GM12878 (cell line): ENCODE measurements around the gene CPEB3. TPM values are rescaled to one million over a fixed set of nuclear protein-coding genes. Genes with fewer than 3 reads are reported as not detected.
A peak's percentile ranks its signal among the peaks of the same experiment; 100 is the strongest.

Source experiments
- ATAC-seq: fragments of 200-7000 bp; cut with Tn5 transposase; 3 replicates; pipeline ENCODE4 v1.9.1; 2020; ENCODE audit warnings: mild to moderate bottlenecking, moderate library complexity
- BruUV-seq: library from RNA; stranded (reverse); fragments of 400-500 nt; replicated peaks from 2 replicates; lab custom pipeline; 2021; lab: Mats Ljungman, UMichigan
- CTCF ChIA-PET: fragments of 300-600 bp; sonication (Branson Sonifier 250); formaldehyde crosslinking; extraction: SDS; loops from one replicate; lab custom pipeline; 2021; ENCODE audit warnings: inconsistent platforms; lab: Yijun Ruan, JAX
- POLR2A ChIA-PET: fragments of 350-600 bp; formaldehyde crosslinking; extraction: SDS; loops from one replicate; lab custom pipeline; 2021; ENCODE audit warnings: inconsistent platforms; lab: Charles Lee
- RAD21 ChIA-PET: fragments of 300-600 bp; sonication (Branson Sonifier 250); formaldehyde crosslinking; loops from one replicate; lab custom pipeline; 2023; ENCODE audit warnings: antibody characterized with exemption; ENCODE audit not compliant: unreplicated experiment; lab: Charles Lee
- SMC1A ChIA-PET: fragments of 300-600 bp; sonication (Branson Sonifier 250); formaldehyde crosslinking; loops from one replicate; lab custom pipeline; 2023; ENCODE audit not compliant: unreplicated experiment, uncharacterized antibody; lab: Charles Lee
- DNase-seq: peaks from one replicate; pipeline ENCODE4 v3.0.0-alpha.2; 2011; ENCODE audit warnings: low read depth, low spot score
- FAIRE-seq: peaks from 3 replicates; lab custom pipeline; 2011; peaks lifted over from hg19 to GRCh38; lab: Jason Lieb, UNC
- H2AFZ ChIP-seq: 2 replicates; pipeline ENCODE4 v1.6.0; 2011; ENCODE audit warnings: low read depth, low read length, control low read depth; ENCODE audit not compliant: control insufficient read depth
- H3K27ac ChIP-seq: 2 replicates; pipeline ENCODE4 v1.5.1; 2011; ENCODE audit warnings: control low read depth; ENCODE audit not compliant: control insufficient read depth, insufficient read depth
- H3K27me3 ChIP-seq, 2 experiments: replicated peaks in 1 of 2; 2 replicates each; pipeline versions ENCODE4 v1.6.0 to v1.6.1; 2011; ENCODE audit warnings: low read length in 1 of 2; ENCODE audit not compliant: control insufficient read depth in 2 of 2, insufficient read depth in 2 of 2
- H3K36me3 ChIP-seq, 2 experiments: 2 replicates each; pipeline ENCODE4 v1.5.1; 2011; ENCODE audit warnings: low read length in 1 of 2; ENCODE audit not compliant: control insufficient read depth in 2 of 2, insufficient read depth in 2 of 2
- H3K4me1 ChIP-seq: 2 replicates; pipeline ENCODE4 v1.6.1; 2011; ENCODE audit warnings: mild to moderate bottlenecking, low read length, moderate library complexity, mixed read lengths; ENCODE audit not compliant: control insufficient read depth, insufficient read depth
- H3K4me2 ChIP-seq: 2 replicates; pipeline ENCODE4 v1.6.0; 2011; ENCODE audit warnings: control low read depth; ENCODE audit not compliant: control insufficient read depth, insufficient read depth
- H3K4me3 ChIP-seq: fragments of 200-600 bp; sonication (generic); 2 replicates; pipeline ENCODE4 v1.5.1; 2016
- H3K79me2 ChIP-seq: 2 replicates; pipeline ENCODE4 v1.6.0; 2011; ENCODE audit warnings: low read length; ENCODE audit not compliant: control insufficient read depth, insufficient read depth
- H3K9ac ChIP-seq: 2 replicates; pipeline ENCODE4 v1.8.0; 2011; ENCODE audit warnings: low read length, control low read depth, mixed read lengths; ENCODE audit not compliant: control insufficient read depth, insufficient read depth
- H3K9me3 ChIP-seq: replicated peaks from 3 replicates; pipeline ENCODE4 v1.5.1; 2011; ENCODE audit warnings: mild to moderate bottlenecking, low read length; ENCODE audit not compliant: control insufficient read depth, insufficient read depth
- H4K20me1 ChIP-seq: 2 replicates; pipeline ENCODE4 v1.6.0; 2011; ENCODE audit not compliant: control insufficient read depth, insufficient read depth
- CREB1 ChIP-seq: IDR thresholded peaks from 2 replicates; pipeline ENCODE4 v1.6.1; 2012; ENCODE audit warnings: low read depth, mild to moderate bottlenecking, inconsistent platforms
- EGR1 ChIP-seq, 2 experiments: IDR thresholded peaks; 1 replicate in 1 of 2; 2 replicates in 1 of 2; pipeline ENCODE4 v1.6.1; 2011 to 2012; ENCODE audit warnings: low read depth in 2 of 2, low read length in 2 of 2, borderline replicate concordance in 1 of 2, mild to moderate bottlenecking in 1 of 2, moderate library complexity in 1 of 2
- EZH2 ChIP-seq: IDR thresholded peaks from 2 replicates; pipeline ENCODE4 v1.6.1; 2012; ENCODE audit warnings: low read depth, mild to moderate bottlenecking, control low read depth, inconsistent platforms, low read length, borderline replicate concordance; ENCODE audit not compliant: control insufficient read depth
- HDAC6 ChIP-seq: fragments of 200-600 bp; sonication (generic); IDR thresholded peaks from one replicate; pipeline ENCODE4 v1.8.0; 2017; ENCODE audit warnings: antibody characterized with exemption; ENCODE audit not compliant: unreplicated experiment
- IKZF2 ChIP-seq, 2 experiments: fragments of 450-650 bp; IDR thresholded peaks; 2 replicates each; pipeline ENCODE4 v1.6.1; 2017; ENCODE audit warnings: mild to moderate bottlenecking in 2 of 2, moderate library complexity in 2 of 2
- MYB ChIP-seq: fragments of 150-350 bp; IDR thresholded peaks from 2 replicates; pipeline ENCODE4 v1.6.1; 2014; ENCODE audit warnings: mild to moderate bottlenecking, low read depth, low read length, borderline replicate concordance
- NFXL1 ChIP-seq: fragments of 450-650 bp; IDR thresholded peaks from 2 replicates; pipeline ENCODE4 v1.6.1; 2017; ENCODE audit warnings: antibody characterized with exemption, mild to moderate bottlenecking, borderline replicate concordance
- NFYA ChIP-seq: IDR thresholded peaks from 2 replicates; pipeline ENCODE4 v1.6.1; 2011; ENCODE audit warnings: low read depth, mild to moderate bottlenecking, low read length, improper control_type of control experiment, borderline replicate concordance
- NR2C2 ChIP-seq: IDR thresholded peaks from 2 replicates; pipeline ENCODE4 v1.6.1; 2011; ENCODE audit warnings: borderline replicate concordance, low read depth; ENCODE audit not compliant: control insufficient read depth, insufficient read length
- PRDM15 ChIP-seq: fragments of 450-650 bp; formaldehyde crosslinking; IDR thresholded peaks from 2 replicates; pipeline ENCODE4 v1.4.0; 2020; ENCODE audit warnings: mild to moderate bottlenecking, moderate library complexity
- RAD21 ChIP-seq: IDR thresholded peaks from 2 replicates; pipeline ENCODE4 v1.6.1; 2011; ENCODE audit warnings: mild to moderate bottlenecking, low read depth, low read length, moderate library complexity; ENCODE audit not compliant: insufficient read depth
- TAF1 ChIP-seq: IDR thresholded peaks from 2 replicates; pipeline ENCODE4 v1.6.1; 2011; ENCODE audit warnings: mild to moderate bottlenecking, low read depth, low read length, borderline replicate concordance
- TCF3 ChIP-seq: IDR thresholded peaks from 2 replicates; pipeline ENCODE4 v1.6.1; 2012; ENCODE audit warnings: low read depth, mild to moderate bottlenecking, low read length, borderline replicate concordance; ENCODE audit not compliant: insufficient read depth
- USF1 ChIP-seq: IDR thresholded peaks from 2 replicates; pipeline ENCODE4 v1.6.1; 2011; ENCODE audit warnings: borderline replicate concordance, low read depth, mild to moderate bottlenecking, moderate library complexity, mixed read lengths, low read length; ENCODE audit not compliant: insufficient read depth; ENCODE audit errors: extremely low read length
- YY1 ChIP-seq: IDR thresholded peaks from 2 replicates; pipeline ENCODE4 v1.6.1; 2011; ENCODE audit warnings: low read depth, mild to moderate bottlenecking, low read length
- ZNF207 ChIP-seq: fragments of 450-650 bp; IDR thresholded peaks from 2 replicates; pipeline ENCODE4 v1.6.1; 2014; ENCODE audit warnings: antibody characterized with exemption, mild to moderate bottlenecking, borderline replicate concordance
- WGBS: methylation state at CpG from one replicate; pipeline ENCODE4 v1.1.6; 2016; ENCODE audit warnings: low lambda C conversion rate; ENCODE audit not compliant: insufficient replicate concordance, insufficient coverage; ENCODE audit errors: missing lambda C conversion rate; 5-methylcytosine and 5-hydroxymethylcytosine counted together
- in situ Hi-C: fragments of 300-500 bp; cut with MboI; formaldehyde crosslinking; loops from 9 replicates; pipeline ENCODE4 v1.14.3; 2018; ENCODE audit warnings: mixed read lengths
- intact Hi-C: fragments of 100-400 bp; cut with micrococcal nuclease; formaldehyde crosslinking; loops from one replicate; pipeline ENCODE4 v1.14.2; 2022; ENCODE audit not compliant: unreplicated experiment
- polyA plus RNA-seq, 11 experiments: library from polyadenylated mRNA; depleted of rRNA in 4 of 11; unstranded in 6 of 11; stranded (reverse) in 5 of 11; fragments of >200 nt; fragmentation: Nextera tagmentation in 4 of 11; fragmentation: Illumina TruSeq in 1 of 11; extraction: Ambion mirVana in 4 of 11; extraction: Trizol in 1 of 11; gene quantifications; 1 replicate in 1 of 11; 2 replicates in 10 of 11; pipeline versions ENCODE4 v1.2.1 to v1.2.3, GENCODE V29; 2011 to 2016; ENCODE audit warnings: inconsistent platforms in 2 of 11, missing spikeins in 2 of 11, low read depth in 1 of 11
- total RNA-seq, 4 experiments: library from RNA; depleted of rRNA in 3 of 4; stranded (reverse); fragments of >200 nt in 3 of 4; fragmentation: Illumina TruSeq in 1 of 4; extraction: Trizol in 1 of 4; gene quantifications; 2 replicates each; pipeline versions ENCODE4 v1.2.1 to v1.2.3, GENCODE V29; 2013 to 2021

The CPEB3 gene
- total and polyA plus RNA-seq, 10 of the 15 experiments (the other 5 are each of a cell fraction or from before 2014, with no cell fraction given), result 0.50 to 2.3 (median 1.2) TPM

- H3K9me3 ChIP-seq, result no peaks in the 10 kb centered on the region
- no peak overlapping the region for H3K27ac ChIP-seq
- intact Hi-C loops (no loop called here), in situ Hi-C loops (no loop called here)
- 98% methylated on average over 3 of the region's 3 CpGs for WGBS
- H3K36me3 ChIP-seq, result no peaks in the 10 kb centered on the region
- DNase-seq (no peak), FAIRE-seq (peak; percentile 54), ATAC-seq (no peak)
- no peak overlapping the region for H3K4me2 ChIP-seq
- SMC1A ChIA-PET, result interaction anchor here (1.3 kb wide), 1 partner anchor 18 kb away, joined by 3 read pairs; no protein-coding TSS in a partner anchor
- H3K4me3 ChIP-seq, result no peak overlapping the region
- H3K4me1 ChIP-seq, result no peaks in the 10 kb centered on the region
- BruUV-seq, result no TSS peak
- CTCF ChIA-PET, result interaction anchor here (1.2 kb wide), 1 partner anchor 240 kb away, joined by 4 read pairs; no protein-coding TSS in a partner anchor
- no peaks in the 10 kb centered on the region; the same call in none of the 2 replicates for H3K79me2 ChIP-seq
- RAD21 ChIA-PET, result no interaction called here
- H3K27me3 ChIP-seq, result no peaks in the 10 kb centered on the region
- H2AFZ ChIP-seq, result no peak overlapping the region
- no peak overlapping the region for H3K9ac ChIP-seq
- no peaks in the 10 kb centered on the region for H4K20me1 ChIP-seq
- POLR2A ChIA-PET, result interaction anchor here (0.5 kb wide), 2 partner anchors 74 to 522 kb away, joined by 8 to 9 read pairs; no protein-coding TSS in a partner anchor
- TF ChIP-seq RAD21 (no peak), MYB (no peak), HDAC6 (no peak), ZNF207 (no peak), YY1 (no peak), TAF1 (no peak), NFYA (no peak), CREB1 (no peak), NFXL1 (no peak), USF1 (no peak), PRDM15 (CRISPR knock-in tag) (no peak), EGR1 (IDR thresholded peaks at IDR 0.05; ENCODE audit: borderline replicate concordance in 1 of 2, low read depth in 2 of 2, low read length in 2 of 2) (no peak), NR2C2 (no peak), EZH2 (no peak), TCF3 (no peak), IKZF2 (IDR thresholded peaks at IDR 0.05) (no peak)
Measured at GRCh38 chr10:92327445-92328433, 36.9 kb upstream of the CPEB3 start.
